ENCODE measurements around the gene NGB.
"Not testable (repeated sequence)": the region's sequence is repeated elsewhere in the genome, so short reads cannot be mapped to it uniquely, and the experiment has no call there.

Gene NGB

GRCh38 chr14:77271113-77271710 is at the start of gene NGB:
Gene NGB (minus strand): TSS chr14:77271206. CDS start chr14:77270937, 269 bp downstream.
- DNase-seq = no peak

- peak; percentile 90 for DNase-seq
Observed at GRCh38 chr14:77320238-77320935, 49.4 kb upstream of the NGB start, which contains the start of gene POMT2. Gene POMT2 (minus strand): TSS chr14:77320883. CDS start chr14:77320681, 202 bp downstream.

- DNase-seq = no peak
Observed at GRCh38 chr14:77319422-77319821, 48.4 kb upstream of the NGB start.

GRCh38 chr14:77318756-77319155 is 47.8 kb upstream of the NGB start:
- not testable (repeated sequence) for DNase-seq

- no peak for DNase-seq
Observed at GRCh38 chr14:77318006-77318553, 47.1 kb upstream of the NGB start.

GRCh38 chr14:77316872-77317301 is 45.9 kb upstream of the NGB start:
- DNase-seq = peak; percentile 38

GRCh38 chr14:77316195-77316505 is 45.1 kb upstream of the NGB start:
- DNase-seq = no peak

- DNase-seq = no peak
Observed at GRCh38 chr14:77314539-77315457, 43.8 kb upstream of the NGB start.

- DNase-seq = no peak
Observed at GRCh38 chr14:77314043-77314442, 43.0 kb upstream of the NGB start.

GRCh38 chr14:77313371-77313770 is 42.4 kb upstream of the NGB start:
- no peak for DNase-seq

- DNase-seq = no peak
Observed at GRCh38 chr14:77311217-77311616, 40.2 kb upstream of the NGB start.

- DNase-seq = no peak
Observed at GRCh38 chr14:77310026-77310425, 39.0 kb upstream of the NGB start.

- DNase-seq = no peak
Observed at GRCh38 chr14:77309131-77309530, 38.1 kb upstream of the NGB start.

GRCh38 chr14:77306851-77307496 is 36.0 kb upstream of the NGB start:
- no peak for DNase-seq

GRCh38 chr14:77306416-77306815 is 35.4 kb upstream of the NGB start:
- DNase-seq = no peak

GRCh38 chr14:77305696-77306095 is 34.7 kb upstream of the NGB start:
- no peak for DNase-seq

GRCh38 chr14:77303417-77304156 is 32.6 kb upstream of the NGB start:
- no peak for DNase-seq

- DNase-seq = no peak
Observed at GRCh38 chr14:77302926-77303325, 31.9 kb upstream of the NGB start.

GRCh38 chr14:77301103-77301502 is 30.1 kb upstream of the NGB start:
- no peak for DNase-seq

GRCh38 chr14:77299771-77300170 is 28.8 kb upstream of the NGB start:
- no peak for DNase-seq

GRCh38 chr14:77296906-77297305 is 25.9 kb upstream of the NGB start:
- DNase-seq = no peak

GRCh38 chr14:77296155-77296554 is 25.1 kb upstream of the NGB start:
- DNase-seq = no peak

Data from NCI-H1105 (cell line).